M059J (cell line): ENCODE data around the gene DIS3. TPM values are rescaled to one million over a fixed set of nuclear protein-coding genes. Genes with fewer than 3 reads are reported as not detected.
A peak's percentile ranks its signal among the peaks of the same experiment; 100 is the strongest.
"Not testable (repeated sequence)": the region's sequence is repeated elsewhere in the genome, so short reads cannot be mapped to it uniquely, and the experiment has no call there.

Experiments used
- DNase-seq: peaks from one replicate; pipeline ENCODE4 v3.0.0-alpha.2; 2012; ENCODE audit warnings: low read depth
- total RNA-seq: library from RNA; depleted of rRNA; stranded (reverse); fragments of >200 nt; shearing (Covaris generic); gene quantifications from 2 replicates; pipeline ENCODE4 v1.2.3, GENCODE V29; 2014; rRNA removed

The DIS3 gene, protein sequence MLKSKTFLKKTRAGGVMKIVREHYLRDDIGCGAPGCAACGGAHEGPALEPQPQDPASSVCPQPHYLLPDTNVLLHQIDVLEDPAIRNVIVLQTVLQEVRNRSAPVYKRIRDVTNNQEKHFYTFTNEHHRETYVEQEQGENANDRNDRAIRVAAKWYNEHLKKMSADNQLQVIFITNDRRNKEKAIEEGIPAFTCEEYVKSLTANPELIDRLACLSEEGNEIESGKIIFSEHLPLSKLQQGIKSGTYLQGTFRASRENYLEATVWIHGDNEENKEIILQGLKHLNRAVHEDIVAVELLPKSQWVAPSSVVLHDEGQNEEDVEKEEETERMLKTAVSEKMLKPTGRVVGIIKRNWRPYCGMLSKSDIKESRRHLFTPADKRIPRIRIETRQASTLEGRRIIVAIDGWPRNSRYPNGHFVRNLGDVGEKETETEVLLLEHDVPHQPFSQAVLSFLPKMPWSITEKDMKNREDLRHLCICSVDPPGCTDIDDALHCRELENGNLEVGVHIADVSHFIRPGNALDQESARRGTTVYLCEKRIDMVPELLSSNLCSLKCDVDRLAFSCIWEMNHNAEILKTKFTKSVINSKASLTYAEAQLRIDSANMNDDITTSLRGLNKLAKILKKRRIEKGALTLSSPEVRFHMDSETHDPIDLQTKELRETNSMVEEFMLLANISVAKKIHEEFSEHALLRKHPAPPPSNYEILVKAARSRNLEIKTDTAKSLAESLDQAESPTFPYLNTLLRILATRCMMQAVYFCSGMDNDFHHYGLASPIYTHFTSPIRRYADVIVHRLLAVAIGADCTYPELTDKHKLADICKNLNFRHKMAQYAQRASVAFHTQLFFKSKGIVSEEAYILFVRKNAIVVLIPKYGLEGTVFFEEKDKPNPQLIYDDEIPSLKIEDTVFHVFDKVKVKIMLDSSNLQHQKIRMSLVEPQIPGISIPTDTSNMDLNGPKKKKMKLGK
- total RNA-seq, result 22.3 and 33.3 TPM in 2 replicates

DNA sequence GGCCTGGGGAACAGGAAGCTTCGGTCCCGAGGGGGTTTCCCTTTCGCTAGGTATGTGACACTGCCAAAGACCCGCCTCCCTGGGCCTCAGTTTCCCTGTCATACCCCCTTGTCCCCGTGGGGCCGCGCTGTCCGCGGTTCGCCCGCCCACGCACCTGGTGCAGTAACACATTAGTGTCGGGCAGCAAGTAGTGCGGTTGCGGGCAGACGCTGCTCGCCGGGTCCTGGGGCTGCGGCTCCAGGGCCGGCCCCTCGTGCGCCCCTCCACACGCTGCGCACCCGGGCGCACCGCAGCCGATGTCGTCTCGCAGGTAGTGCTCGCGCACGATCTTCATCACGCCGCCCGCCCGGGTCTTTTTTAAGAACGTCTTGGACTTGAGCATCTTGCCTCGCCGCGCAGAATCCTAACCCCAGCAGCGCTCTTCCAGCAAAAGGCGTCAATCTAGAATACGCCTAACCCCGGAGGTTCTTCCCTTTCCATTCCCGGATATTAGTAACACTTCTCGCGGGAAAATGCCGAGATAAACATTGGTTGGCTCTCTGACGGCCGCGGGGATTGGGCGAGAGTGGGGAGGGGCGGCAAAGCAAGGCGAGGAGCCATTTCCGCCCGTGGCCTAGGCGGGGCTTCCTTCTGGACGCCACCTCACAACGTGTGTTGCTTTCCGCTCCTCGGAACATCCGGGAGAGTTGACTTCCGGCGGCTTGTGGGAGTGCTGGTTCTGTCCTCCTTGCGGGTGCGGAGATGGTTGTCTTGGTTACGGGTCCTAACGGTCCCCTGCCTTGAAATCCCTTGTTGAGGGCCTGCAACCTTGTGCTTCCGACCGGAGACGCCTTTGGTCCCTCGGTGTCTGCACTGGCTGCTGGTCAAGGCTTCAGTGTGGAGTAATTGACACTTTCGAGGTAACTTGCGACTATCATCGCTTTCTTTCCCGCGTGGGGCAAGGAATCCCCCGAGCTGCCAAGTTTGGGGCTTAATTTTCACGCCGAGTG, at the start of gene DIS3, which contains the start of gene PIBF1:
Gene DIS3 (minus strand): TSS at position 450 of the 989 bp plus-strand sequence. CDS start 68 bp downstream, at position 382.
Gene PIBF1 (plus strand): TSS at position 683 of the 989 bp plus-strand sequence. CDS start 1,337 bp downstream, outside the sequence.
- DNase-seq, result peak; percentile 98

DNA sequence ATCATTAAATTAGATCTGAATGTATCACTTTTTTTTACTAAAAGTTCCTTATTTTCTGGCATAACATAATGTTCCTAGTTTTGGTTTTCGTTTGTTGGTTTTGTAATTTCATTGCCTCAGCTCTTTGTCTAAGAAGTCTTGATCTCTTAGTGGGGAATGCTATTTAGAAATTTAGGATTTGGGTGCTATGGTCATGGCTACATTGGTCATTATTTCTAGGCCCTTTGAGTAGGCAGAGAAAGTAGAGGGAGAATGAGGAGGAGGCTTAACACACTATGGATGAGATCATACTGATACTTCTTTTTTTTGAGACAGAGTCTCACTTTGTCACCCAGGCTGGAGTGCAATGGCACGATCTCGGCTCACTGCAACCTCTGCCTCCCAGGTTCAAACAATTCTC, 42.0 kb upstream of the DIS3 start:
- DNase-seq, result no peak

DNA sequence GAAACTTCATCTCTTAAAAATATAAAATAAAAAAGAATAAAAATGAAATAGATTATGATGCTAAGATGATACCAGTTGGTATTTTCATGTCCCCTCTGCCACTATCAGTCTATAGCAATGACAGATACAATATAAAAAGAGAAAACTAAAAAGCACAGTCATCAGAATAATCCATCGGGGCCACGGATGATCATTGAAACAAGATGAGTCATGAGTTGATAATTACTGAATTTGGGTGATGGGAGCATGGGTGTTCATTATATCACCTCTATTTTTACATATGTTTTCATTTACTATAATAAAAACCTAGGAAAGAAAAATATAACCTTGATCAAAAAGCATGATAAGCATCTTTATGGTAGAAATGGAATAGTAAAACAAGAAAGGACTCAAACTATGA, 41.4 kb upstream of the DIS3 start:
- no peak for DNase-seq

DNA sequence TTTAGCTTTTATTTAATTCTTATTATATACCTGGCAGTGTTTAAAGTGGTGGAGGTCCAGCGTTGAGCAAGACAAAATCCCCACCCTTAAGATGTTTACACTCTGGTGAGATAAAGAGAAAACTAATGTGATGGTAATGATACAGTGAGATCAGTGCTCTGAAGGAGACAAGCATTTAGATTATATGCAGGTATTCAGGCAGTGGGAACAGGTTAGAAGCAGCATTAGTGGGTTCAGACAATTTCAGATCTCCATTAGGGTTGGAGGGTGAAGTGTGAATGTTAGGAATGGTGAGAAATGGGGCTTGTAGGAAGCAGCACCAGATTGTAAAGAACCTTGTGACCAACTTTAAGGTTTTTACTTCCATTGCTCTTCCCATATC, 39.2 kb upstream of the DIS3 start:
- no peak for DNase-seq

DNA sequence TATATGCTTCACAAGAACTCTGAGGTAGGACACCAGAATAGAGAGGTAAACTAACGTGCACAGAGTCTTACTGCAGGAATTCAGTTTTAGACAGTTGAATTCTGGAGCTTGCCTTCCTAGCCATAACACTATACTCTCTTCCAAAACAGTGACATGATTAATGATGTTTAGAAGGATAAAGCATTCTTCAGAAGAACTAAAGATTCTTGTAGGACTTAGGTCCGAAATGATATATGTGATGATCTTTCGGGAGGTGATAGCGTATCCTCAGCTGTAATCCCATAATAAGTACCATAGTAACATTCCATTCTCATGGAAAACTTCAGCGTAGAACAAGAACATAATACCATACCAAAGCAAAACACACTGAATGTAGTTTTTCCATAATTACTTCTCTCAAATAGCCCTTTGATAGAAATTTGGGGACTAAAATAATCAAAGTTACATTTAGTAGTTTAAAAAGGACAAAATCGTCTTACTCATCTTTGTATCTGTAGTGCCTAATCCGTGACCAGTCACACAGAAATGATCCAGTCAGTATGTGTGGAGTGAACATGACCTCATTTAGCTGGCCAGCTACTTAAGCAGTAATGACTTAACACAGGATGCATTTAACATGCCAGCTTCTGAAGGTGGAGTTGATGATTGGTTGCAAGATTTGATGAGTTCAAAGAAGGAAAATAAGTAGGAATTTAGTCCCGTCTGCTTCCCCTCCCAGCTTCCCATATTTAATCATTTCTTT, 38.6 kb upstream of the DIS3 start:
- peak; percentile 26 for DNase-seq

DNA sequence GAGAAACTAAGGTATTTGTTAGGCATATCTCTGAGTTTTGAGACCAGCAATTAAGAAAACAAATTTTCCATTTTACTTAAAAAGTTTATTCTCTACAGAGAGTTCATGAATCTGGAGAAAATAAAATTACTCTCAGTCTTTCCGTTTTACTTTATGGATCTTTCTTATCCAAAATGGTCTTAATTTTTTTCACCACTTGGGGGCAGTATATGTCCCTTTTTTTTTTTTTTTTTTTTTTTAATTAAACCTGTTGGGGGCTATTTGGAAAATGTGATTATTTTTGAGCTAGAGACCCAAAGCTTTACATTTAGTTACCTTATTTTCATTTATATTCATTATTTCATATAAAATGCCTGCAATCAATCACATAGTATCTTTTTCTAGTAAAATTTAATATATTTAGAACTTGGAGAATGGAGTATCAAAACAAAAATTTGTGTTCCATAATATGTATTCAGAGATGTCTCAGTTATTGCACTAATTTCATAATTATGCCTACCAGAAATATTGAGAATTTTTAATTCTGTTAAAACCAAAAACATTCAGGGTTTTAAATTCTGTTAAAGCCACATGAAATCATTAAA, 27.3 kb upstream of the DIS3 start:
- peak; percentile 24 for DNase-seq

DNA sequence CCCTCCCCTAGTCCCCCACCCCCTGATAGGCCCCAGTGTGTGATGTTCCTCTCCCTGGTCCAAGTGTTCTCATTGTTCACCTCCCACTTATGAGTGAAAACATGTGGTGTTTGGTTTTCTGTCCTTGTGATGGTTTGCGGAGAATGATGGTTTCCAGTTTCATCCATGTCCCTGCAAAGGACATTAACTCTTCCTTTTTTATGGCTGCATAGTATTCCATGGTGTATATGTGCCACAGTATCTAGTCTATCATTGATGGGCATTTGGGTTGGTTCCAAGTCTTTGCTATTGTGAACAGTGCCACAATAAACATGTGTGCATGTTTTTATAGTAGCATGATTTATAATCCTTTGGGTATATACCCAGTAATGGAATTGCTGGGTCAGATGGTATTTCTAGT, 24.8 kb upstream of the DIS3 start:
- DNase-seq, result not testable (repeated sequence)

DNA sequence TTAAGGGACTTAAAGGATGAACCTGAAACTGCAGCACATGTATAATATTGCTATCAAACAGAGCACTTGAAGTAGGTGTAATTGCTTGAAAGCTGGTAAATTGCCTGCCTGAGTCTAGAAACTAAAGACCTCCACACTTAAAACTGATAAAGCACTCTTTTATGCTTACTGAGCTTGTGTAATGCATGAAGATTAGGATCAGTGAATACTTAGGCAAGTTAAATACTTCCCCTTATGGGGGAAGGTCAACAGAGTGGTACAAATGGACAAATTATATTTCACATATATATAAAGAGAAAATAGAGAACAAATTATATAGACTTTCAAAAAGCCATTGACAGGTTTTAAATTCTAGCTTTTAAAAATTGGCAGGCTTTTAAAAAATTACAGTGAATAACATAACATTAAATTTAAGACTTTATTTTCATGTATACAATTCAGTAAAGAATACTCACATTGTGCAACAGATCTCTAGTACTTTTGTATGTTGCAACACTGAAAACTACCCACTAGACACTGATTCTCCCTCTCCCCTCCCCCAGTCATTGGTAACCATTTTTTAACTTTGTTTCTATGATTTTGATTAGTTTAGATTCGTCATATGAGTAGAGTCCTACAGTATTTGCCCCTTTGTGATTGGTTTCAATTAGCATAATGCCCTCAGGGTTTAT, 24.1 kb upstream of the DIS3 start:
- no peak for DNase-seq

DNA sequence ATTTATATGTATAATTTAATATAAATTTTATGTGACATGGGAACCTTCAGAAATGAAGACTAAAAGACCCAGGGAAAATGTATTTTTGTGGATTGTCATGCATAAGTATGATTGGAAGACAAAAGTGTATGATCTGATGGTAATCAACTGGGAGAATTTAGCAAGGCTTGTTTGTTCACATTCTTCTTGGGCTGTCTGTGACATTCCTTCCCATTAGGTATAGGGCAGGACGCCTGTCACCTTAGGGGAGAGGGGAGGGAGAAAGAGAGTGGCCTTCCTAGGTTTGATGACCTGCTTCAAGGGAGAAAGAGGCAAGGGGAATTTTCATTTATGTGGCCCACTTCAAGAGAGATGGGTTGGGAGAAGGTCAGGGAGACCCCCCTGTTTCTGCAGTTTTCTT, 22.6 kb upstream of the DIS3 start:
- DNase-seq, result no peak

DNA sequence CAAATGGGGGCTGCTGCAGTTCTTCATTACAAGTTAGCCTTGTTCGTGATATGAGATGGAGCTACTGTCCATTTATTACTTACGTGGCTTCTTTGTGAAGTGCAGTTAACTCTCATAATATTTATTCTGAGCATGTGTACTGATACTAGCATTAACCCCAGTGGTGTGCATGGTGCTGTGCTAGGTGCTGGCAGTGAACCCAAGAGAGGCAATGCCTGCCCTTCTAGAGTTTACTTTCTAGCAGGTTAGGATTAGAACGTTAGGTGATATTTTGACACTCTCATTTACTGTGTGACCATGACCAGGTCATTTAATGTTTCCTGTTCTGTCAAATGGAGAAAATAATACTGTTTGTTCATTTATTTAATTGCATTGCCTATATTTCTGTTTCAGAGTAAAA, 17.1 kb upstream of the DIS3 start:
- DNase-seq, result no peak

DNA sequence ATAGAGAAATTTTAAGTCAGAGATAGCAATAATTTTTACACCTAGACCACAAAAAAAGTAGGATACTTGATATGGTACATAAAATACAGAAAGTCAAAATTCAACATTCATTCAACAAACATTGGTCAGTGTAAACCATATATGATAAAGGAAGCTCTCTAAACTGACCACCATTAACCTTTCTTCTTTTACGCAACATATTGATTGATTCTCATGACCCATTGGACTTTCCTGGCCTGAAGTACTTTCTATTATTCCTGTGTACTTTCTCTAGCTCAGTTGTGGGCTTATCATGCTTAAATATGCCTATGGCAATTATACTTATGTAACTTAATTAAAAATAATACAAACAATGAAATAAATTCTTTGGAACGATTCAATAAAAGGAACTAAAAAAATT, 10.9 kb upstream of the DIS3 start:
- no peak for DNase-seq

DNA sequence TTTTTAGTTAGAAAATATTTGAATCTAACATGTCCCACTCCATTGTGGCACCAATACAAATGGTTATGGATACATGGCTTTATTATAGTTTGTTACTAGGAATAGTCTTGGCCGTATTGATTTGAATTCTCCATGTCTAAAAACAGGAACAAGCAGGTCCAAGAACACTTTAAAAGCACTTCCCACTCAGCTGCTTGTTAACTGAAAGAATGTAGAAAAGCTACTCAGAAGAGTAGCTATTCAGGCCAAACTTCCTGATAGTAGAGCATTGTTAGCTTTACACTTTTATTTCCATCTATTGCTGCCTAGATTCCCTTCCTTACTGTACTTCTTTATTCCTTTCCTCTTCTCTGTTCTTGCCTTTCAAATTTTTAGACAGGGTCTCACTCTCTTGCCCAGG, 7.1 kb upstream of the DIS3 start:
- no peak for DNase-seq

DNA sequence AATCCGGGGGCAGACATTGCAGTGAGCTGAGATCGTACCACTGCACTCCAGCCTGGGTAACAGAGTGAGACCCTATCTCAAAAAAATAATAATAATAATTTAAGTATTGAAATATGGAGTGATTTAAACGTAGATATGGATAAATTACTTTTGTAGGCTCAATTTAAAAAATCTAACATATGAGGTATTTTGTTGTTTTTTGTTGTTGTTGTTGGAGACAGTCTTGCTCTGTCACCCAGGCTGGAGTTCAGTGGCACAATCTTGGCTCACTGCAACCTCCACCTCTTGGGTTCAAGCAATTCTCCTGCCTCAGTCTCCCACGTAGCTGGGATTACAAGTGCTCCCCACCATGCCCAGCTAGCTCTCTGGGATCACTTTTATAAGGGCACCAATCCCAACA, 3.0 kb upstream of the DIS3 start:
- DNase-seq, result not testable (repeated sequence)

DNA sequence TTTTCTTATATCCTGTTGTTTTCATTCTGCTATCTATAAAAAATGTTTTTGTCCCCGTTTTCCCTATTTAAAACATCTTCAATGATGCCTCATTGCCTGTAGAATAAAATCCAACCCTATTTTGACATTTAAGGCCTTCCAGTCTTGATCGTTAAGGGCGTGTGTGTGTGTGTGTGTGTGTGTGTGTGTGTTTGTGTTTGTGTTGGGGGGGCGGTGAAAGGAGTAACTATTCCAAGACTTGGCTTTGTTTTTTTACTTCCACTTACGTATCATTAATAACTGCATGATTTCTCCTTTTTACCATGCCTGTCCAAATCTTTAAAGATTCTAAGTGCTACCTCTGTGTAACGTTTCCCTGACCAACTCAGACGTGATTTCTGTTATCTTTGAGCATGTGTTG, 1.0 kb upstream of the DIS3 start:
- peak; percentile 15 for DNase-seq

DNA sequence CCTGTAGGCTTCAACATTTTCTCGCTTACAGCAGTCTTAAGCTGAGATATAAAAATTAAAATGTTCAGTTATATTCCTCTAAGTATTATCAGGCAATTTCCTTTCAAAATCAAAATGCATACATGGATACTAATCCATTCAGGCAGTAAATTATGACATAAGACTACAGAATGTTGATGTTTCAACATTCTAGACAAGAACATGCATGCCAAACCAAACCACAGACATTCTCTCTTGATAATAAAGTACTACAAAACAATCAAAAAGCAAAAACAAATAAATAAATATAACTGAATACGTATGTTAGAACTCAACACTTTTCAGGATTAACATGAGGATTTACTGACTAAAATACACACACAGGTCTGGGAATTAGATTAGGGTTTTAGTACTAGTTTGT, 7.7 kb downstream of the DIS3 start:
- DNase-seq, result no peak

DNA sequence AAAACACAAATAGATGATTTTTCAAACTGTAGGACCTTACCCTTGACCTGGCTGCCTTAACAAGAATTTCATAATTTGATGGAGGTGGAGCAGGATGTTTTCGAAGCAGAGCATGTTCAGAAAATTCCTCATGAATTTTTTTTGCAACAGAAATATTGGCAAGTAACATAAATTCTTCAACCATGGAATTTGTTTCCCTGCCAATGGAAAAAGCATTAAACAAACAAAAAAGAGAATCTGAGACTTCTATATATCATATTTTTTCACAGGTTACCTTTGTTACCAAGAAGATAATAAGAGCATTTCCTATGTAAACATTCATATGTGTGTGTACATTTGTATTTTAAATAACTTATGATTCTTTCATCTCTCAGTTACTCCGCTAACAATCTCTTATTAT, 18.3 kb downstream of the DIS3 start:
- no peak for DNase-seq

DNA sequence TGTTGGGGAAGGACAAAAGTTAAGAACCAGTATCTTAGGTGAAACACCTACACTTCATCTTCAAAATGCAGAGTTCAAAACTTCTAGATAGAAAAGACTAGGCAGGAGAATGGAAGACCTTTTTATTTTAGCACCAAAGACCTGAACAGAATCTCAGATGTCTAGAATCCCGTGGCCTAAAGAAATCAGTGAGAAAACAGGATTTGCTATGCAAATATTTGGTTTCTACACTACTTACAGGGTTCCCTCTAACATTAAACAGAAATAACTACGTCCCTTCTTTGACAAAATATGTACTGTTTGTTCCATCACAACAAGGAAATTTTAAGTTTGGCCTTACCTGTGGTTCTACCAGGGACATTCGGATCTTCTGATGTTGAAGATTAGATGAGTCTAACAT, 21.5 kb downstream of the DIS3 start:
- no peak for DNase-seq

DNA sequence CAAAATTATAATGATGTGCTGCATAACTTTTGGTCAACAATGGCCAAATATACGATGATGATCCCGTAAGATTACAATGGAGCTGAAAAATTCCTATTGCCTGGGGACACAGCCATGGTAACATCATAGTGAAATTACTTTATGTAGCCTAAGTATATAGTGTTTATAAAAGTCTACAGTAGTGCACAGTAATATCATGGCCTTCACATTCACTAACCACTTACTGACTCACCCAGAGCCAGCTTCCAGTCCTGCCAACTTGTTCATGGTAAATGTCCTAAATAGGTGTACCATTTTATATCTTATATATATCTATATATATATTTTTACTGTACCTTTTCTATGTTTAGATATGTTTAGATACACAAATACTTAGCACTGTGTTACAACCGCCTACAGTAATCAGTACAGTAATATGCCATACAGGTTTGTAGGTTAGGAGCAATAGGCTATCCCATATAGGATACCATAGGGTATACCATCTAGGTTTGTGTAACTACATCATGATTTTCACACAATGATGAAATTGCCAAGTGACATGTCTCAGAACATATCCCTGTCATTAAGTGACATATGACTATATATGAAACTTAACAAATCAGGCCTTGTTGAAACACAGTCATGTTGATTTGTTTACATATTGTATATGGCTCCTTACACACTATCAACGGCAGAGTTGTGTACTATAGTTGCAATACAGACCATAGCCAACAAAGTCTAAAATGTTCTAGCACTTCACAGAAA, 23.7 kb downstream of the DIS3 start:
- peak; percentile 13 for DNase-seq

DNA sequence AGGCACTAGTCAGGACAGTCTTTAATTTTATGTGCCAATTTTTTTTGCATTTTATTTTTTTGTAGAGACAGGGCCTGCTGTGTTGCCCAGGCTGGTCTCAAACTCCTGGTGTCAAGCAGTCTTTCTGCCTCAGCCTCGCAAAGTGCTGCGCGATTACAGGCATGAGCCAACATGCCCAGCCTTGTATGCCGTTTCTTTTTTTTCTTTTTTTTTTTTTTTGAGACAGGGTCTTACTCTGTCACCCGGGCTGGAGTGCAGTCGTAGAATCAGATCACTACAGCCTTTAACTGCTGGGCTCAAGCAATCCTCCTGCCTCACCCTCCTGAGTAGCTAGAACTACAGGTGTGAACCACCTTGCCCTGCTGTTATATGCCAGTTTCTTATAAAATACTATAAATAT, 27.6 kb downstream of the DIS3 start:
- no peak for DNase-seq
